ENCODE results near the gene ASRGL1.

DNA sequence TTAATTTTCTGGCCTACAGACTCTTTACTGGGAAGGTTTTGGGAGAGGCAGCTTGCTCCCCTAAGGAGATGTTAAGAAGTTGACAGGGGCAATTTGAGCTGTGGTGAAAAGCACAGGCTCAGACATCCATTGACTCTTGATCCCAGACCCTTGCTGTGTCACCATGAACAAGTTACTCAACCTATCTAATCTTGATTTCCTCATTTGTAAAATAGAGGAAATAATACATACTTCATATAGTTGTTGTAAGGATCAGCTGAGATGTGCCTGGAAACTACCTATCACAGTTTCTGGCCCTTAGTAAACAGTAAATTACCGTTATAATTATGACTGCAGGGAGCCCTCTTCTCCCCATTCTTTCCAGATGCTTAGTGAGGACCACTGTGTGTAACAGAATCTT, 21.8 kb upstream of the ASRGL1 start:
- TF ChIP-seq, protein P1, sequence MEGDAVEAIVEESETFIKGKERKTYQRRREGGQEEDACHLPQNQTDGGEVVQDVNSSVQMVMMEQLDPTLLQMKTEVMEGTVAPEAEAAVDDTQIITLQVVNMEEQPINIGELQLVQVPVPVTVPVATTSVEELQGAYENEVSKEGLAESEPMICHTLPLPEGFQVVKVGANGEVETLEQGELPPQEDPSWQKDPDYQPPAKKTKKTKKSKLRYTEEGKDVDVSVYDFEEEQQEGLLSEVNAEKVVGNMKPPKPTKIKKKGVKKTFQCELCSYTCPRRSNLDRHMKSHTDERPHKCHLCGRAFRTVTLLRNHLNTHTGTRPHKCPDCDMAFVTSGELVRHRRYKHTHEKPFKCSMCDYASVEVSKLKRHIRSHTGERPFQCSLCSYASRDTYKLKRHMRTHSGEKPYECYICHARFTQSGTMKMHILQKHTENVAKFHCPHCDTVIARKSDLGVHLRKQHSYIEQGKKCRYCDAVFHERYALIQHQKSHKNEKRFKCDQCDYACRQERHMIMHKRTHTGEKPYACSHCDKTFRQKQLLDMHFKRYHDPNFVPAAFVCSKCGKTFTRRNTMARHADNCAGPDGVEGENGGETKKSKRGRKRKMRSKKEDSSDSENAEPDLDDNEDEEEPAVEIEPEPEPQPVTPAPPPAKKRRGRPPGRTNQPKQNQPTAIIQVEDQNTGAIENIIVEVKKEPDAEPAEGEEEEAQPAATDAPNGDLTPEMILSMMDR (IDR thresholded peaks at IDR 0.05): no peak
- TF ChIP-seq POLR2A (IDR thresholded peaks at IDR 0.05): no peak
